SH-SY5Y (cell line): ENCODE measurements around the gene C2CD4B.

Experiments
- GATA2 ChIP-seq: IDR thresholded peaks from 2 replicates; pipeline ENCODE4 v1.6.1; 2011; ENCODE audit warnings: mild to moderate bottlenecking, low read depth, low read length
- GATA3 ChIP-seq: IDR thresholded peaks from 2 replicates; pipeline ENCODE4 v1.6.1; 2011; ENCODE audit warnings: low read depth, mild to moderate bottlenecking, low read length, moderate library complexity

Gene C2CD4B

DNA sequence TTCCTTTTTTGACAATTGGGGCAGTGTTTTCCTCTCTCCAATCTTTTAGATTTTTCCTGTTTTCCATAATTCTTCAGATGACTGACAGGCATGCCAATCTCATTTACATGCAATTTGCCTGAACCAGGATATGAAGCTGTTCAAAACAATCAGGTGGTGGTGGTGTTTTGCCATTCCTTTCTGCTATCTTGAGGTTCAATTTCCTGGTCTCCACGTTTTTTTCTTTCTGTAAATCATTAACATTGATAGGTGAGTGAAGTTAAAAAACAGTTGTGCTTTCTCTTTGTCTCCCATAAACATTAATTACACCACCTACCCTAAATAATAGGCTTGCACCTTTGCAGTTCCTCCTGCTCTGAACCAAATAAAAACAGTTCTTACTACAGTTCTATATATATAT, 49.2 kb downstream of the C2CD4B start:
- TF ChIP-seq GATA2 = no peak
- TF ChIP-seq GATA3 = no peak
